Suprapubic skin (tissue), 4 donors: ENCODE results near the gene CACNG5.

ENCODE experiments used
- CTCF ChIP-seq, 2 donors: fragments of 200-600 bp in 1 of 2; fragments of 450-650 bp in 1 of 2; sonication (generic) in 1 of 2; IDR thresholded peaks; one replicate each; pipeline ENCODE4 v1.5.1; 2016 to 2019; ENCODE audit warnings: antibody characterized with exemption in 2 of 2, mild to moderate bottlenecking in 1 of 2, moderate library complexity in 1 of 2
- EP300 ChIP-seq: sonication (generic); formaldehyde crosslinking; IDR thresholded peaks from one replicate; pipeline ENCODE4 v1.6.1; 2017; ENCODE audit warnings: antibody characterized with exemption
- POLR2A ChIP-seq, 2 donors: fragments of 450-650 bp; IDR thresholded peaks; one replicate each; pipeline ENCODE4 v1.6.1; 2017; ENCODE audit warnings: antibody characterized with exemption in 2 of 2, mild to moderate bottlenecking in 2 of 2, moderate library complexity in 2 of 2
- POLR2AphosphoS5 ChIP-seq, 3 donors: sonication (generic); formaldehyde crosslinking; IDR thresholded peaks; one replicate each; pipeline ENCODE4 v1.6.1; 2017; ENCODE audit warnings: antibody characterized with exemption in 3 of 3

GRCh38 chr17:66916946-66917345 is 82.0 kb downstream of the CACNG5 start:
- no peak for TF ChIP-seq POLR2A (IDR thresholded peaks at IDR 0.05)
- no peak for TF ChIP-seq CTCF (IDR thresholded peaks at IDR 0.05)
- TF ChIP-seq EP300 = no peak
- no peak for TF ChIP-seq POLR2AphosphoS5 (IDR thresholded peaks at IDR 0.05)
